Activated CD4-positive, alpha-beta T cell treated with anti-CD3 and anti-CD28 coated beads, Interleukin-2, Interleukin-4, amounts not matched to agents 100 ng/mL and 50 ng/mL, durations not matched to agents 16 hours and 8 hours (primary cell): ENCODE results near the gene WHRN.

Experiments used
- DNase-seq: peaks from one replicate; pipeline ENCODE4 v3.0.0-alpha.2; 2020; ENCODE audit warnings: low spot score

WHRN gene

GRCh38 chr9:114397219-114397847 lies 107.9 kb downstream of the WHRN start:
- DNase-seq = no peak

GRCh38 chr9:114396558-114397218 lies 108.6 kb downstream of the WHRN start:
- no peak for DNase-seq

GRCh38 chr9:114395768-114396167 lies 109.5 kb downstream of the WHRN start:
- DNase-seq = no peak

GRCh38 chr9:114395334-114395617 lies 110.0 kb downstream of the WHRN start:
- DNase-seq = no peak

GRCh38 chr9:114394523-114395333 lies 110.5 kb downstream of the WHRN start:
- DNase-seq = no peak

GRCh38 chr9:114392749-114393112 lies 112.5 kb downstream of the WHRN start:
- DNase-seq = no peak

- no peak for DNase-seq
Observed at GRCh38 chr9:114390952-114391351, 114.3 kb downstream of the WHRN start.

- no peak for DNase-seq
Observed at GRCh38 chr9:114389612-114390368, 115.5 kb downstream of the WHRN start.

GRCh38 chr9:114388764-114389375 lies 116.4 kb downstream of the WHRN start:
- no peak for DNase-seq

- DNase-seq = no peak
Observed at GRCh38 chr9:114388357-114388682, 117.0 kb downstream of the WHRN start.

- peak; percentile 88 for DNase-seq
Observed at GRCh38 chr9:114387680-114388356, 117.5 kb downstream of the WHRN start, which contains the start of gene AKNA. TSS of gene AKNA (minus strand) at chr9:114387982. CDS start at chr9:114381333, 6,649 bp downstream.

GRCh38 chr9:114386886-114387679 lies 118.2 kb downstream of the WHRN start:
- no peak for DNase-seq

- no peak for DNase-seq
Observed at GRCh38 chr9:114386361-114386885, 118.8 kb downstream of the WHRN start.

- DNase-seq = peak; percentile 98
Observed at GRCh38 chr9:114385397-114386181, 119.7 kb downstream of the WHRN start.

GRCh38 chr9:114384836-114385396 lies 120.4 kb downstream of the WHRN start:
- DNase-seq = no peak

- no peak for DNase-seq
Observed at GRCh38 chr9:114384341-114384740, 120.9 kb downstream of the WHRN start.

- DNase-seq = no peak
Observed at GRCh38 chr9:114383521-114384231, 121.6 kb downstream of the WHRN start.

- DNase-seq = peak; percentile 79
Observed at GRCh38 chr9:114382699-114383520, 122.4 kb downstream of the WHRN start.
